ENCODE measurements around the gene PROSER3.

Gene PROSER3

GRCh38 chr19:35727956-35728706, 29.8 kb upstream of the PROSER3 start:
- WGBS (ENCODE audit: insufficient coverage), result 98% methylated on average over 19 of the region's 19 CpGs
- H3K9me3 ChIP-seq (ENCODE audit: control extremely low read depth in 1 of 5, control insufficient read depth in 4 of 5, insufficient read depth in 2 of 5, low read depth in 1 of 5, low read length in 4 of 5), result no peaks in the 10 kb centered on the region
- H3K4me3 ChIP-seq (ENCODE audit: control insufficient read depth in 1 of 7, extremely low read depth in 1 of 7, insufficient read depth in 4 of 7, low read depth in 2 of 7, low read length in 6 of 7), result no peak overlapping the region
- H3K36me3 ChIP-seq (ENCODE audit: control insufficient read depth in 4 of 4, insufficient read depth in 4 of 4, low read length in 3 of 4), result peaks cover 12 to 96% (median 83%) of the 10 kb centered on the region in 4 experiments
- POLR2A ChIA-PET, result interaction anchor here (0.8 kb wide), 1 partner anchor 86 kb away, joined by 3 read pairs; the partner anchor contains the start of gene ETV2
- no peaks in the 10 kb centered on the region for H3K4me1 ChIP-seq (ENCODE audit: control extremely low read depth in 1 of 4, control insufficient read depth in 4 of 4, insufficient read depth in 4 of 4, low read length in 3 of 4)
- no peaks in the 10 kb centered on the region for H3K27me3 ChIP-seq (replicated peaks in 2 of 5; ENCODE audit: control insufficient read depth in 4 of 5, insufficient read depth in 5 of 5, low read length in 4 of 5)
- no peak overlapping the region for H3K27ac ChIP-seq (ENCODE audit: insufficient read depth in 1 of 2, low read depth in 1 of 2, low read length in 2 of 2, poor library complexity in 1 of 2, severe bottlenecking in 2 of 2)
- no peak for DNase-seq
- CTCF ChIA-PET, result interaction anchor here (1.0 to 1.6 kb wide), 2 partner anchors 9 to 10 kb away, joined by 4 to 5 read pairs; no protein-coding TSS in a partner anchor

DNA sequence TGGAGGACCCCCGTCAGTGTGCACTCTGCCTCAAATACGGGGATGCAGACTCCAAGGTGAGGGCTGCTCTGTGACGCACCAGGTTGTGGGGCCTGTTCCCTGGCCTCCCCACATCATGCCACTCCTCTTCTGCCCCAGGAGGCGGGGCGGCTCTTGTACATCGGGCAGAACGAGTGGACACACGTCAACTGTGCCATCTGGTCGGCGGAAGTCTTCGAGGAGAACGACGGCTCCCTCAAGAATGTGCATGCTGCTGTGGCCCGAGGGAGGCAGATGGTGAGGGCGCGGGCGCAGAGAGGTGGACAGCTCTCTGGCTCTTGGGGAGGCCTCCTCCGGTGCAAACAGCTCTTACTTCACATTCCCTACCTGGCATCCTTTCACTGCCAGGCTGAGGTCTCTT, 29.0 kb upstream of the PROSER3 start:
- no peaks in the 10 kb centered on the region for H3K4me1 ChIP-seq (ENCODE audit: control extremely low read depth in 1 of 4, control insufficient read depth in 4 of 4, insufficient read depth in 4 of 4, low read length in 3 of 4)
- no peaks in the 10 kb centered on the region for H3K27me3 ChIP-seq (replicated peaks in 2 of 5; ENCODE audit: control insufficient read depth in 4 of 5, insufficient read depth in 5 of 5, low read length in 4 of 5)
- H3K4me3 ChIP-seq (ENCODE audit: control insufficient read depth in 1 of 7, extremely low read depth in 1 of 7, insufficient read depth in 4 of 7, low read depth in 2 of 7, low read length in 6 of 7), result no peak overlapping the region
- H3K36me3 ChIP-seq (ENCODE audit: control insufficient read depth in 4 of 4, insufficient read depth in 4 of 4, low read length in 3 of 4), result peaks cover 12 to 95% (median 82%) of the 10 kb centered on the region in 4 experiments
- WGBS (ENCODE audit: insufficient coverage), result 96% methylated on average over 18 of the region's 18 CpGs
- POLR2A ChIA-PET, result no interaction called here
- H3K27ac ChIP-seq (ENCODE audit: insufficient read depth in 1 of 2, low read depth in 1 of 2, low read length in 2 of 2, poor library complexity in 1 of 2, severe bottlenecking in 2 of 2), result no peak overlapping the region
- CTCF ChIA-PET, result interaction anchor here (1.0 to 1.6 kb wide), 2 partner anchors 8 to 11 kb away, joined by 4 to 5 read pairs; no protein-coding TSS in a partner anchor
- H3K9me3 ChIP-seq (ENCODE audit: control extremely low read depth in 1 of 5, control insufficient read depth in 4 of 5, insufficient read depth in 2 of 5, low read depth in 1 of 5, low read length in 4 of 5), result no peaks in the 10 kb centered on the region
- DNase-seq, result no peak

DNA sequence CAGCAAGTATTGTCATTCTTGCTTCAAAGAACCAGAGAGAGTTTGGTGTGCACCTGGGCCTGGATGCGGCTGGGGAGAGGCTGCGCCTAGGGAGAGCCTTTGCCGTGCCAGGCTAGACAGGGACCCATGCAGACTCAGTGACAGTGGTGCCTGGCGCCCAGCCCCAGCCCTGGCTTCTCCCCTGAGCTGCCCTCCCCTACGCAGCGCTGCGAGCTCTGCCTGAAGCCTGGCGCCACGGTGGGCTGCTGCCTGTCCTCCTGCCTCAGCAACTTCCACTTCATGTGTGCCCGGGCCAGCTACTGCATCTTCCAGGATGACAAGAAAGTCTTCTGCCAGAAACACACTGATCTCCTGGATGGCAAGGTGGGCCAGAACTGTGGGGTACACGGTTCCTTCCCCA, 28.2 kb upstream of the PROSER3 start:
- Histone ChIP-seq H3K4me1 (ENCODE audit: control extremely low read depth in 1 of 4, control insufficient read depth in 4 of 4, insufficient read depth in 4 of 4, low read length in 3 of 4) (no peaks in the 10 kb centered on the region), H3K27ac (ENCODE audit: insufficient read depth in 1 of 2, low read depth in 1 of 2, low read length in 2 of 2, poor library complexity in 1 of 2, severe bottlenecking in 2 of 2) (no peak overlapping the region), H3K9me3 (ENCODE audit: control extremely low read depth in 1 of 5, control insufficient read depth in 4 of 5, insufficient read depth in 2 of 5, low read depth in 1 of 5, low read length in 4 of 5) (no peaks in the 10 kb centered on the region), H3K4me3 (ENCODE audit: control insufficient read depth in 1 of 7, extremely low read depth in 1 of 7, insufficient read depth in 4 of 7, low read depth in 2 of 7, low read length in 6 of 7) (no peak overlapping the region), H3K27me3 (replicated peaks in 2 of 5; ENCODE audit: control insufficient read depth in 4 of 5, insufficient read depth in 5 of 5, low read length in 4 of 5) (no peaks in the 10 kb centered on the region), H3K36me3 (ENCODE audit: control insufficient read depth in 4 of 4, insufficient read depth in 4 of 4, low read length in 3 of 4) (peaks cover 15 to 95% (median 82%) of the 10 kb centered on the region in 4 experiments)
- no peak for DNase-seq
- ChIA-PET POLR2A (no interaction called here), CTCF (interaction anchor here (0.5 kb wide), 1 partner anchor 59 kb away, joined by 3 read pairs; no protein-coding TSS in a partner anchor)
- 98% methylated on average over 10 of the region's 11 CpGs for WGBS (ENCODE audit: insufficient coverage)

DNA sequence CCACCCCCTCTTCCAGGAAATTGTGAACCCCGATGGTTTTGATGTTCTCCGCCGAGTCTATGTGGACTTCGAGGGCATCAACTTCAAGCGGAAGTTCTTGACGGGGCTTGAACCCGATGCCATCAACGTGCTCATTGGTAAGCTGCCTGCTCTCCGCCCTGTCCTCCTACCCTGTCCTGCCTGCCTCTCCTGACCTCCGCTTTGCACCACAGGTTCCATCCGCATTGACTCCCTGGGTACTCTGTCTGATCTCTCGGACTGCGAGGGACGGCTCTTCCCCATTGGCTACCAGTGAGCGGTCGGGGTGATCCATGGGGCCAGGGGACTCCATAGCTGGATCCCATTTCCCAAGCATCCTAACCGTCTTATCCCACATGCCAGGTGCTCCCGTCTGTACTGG, 27.6 kb upstream of the PROSER3 start:
- H3K27ac ChIP-seq (ENCODE audit: insufficient read depth in 1 of 2, low read depth in 1 of 2, low read length in 2 of 2, poor library complexity in 1 of 2, severe bottlenecking in 2 of 2), result no peak overlapping the region
- H3K4me1 ChIP-seq (ENCODE audit: control extremely low read depth in 1 of 4, control insufficient read depth in 4 of 4, insufficient read depth in 4 of 4, low read length in 3 of 4), result no peaks in the 10 kb centered on the region
- POLR2A ChIA-PET, result no interaction called here
- CTCF ChIA-PET, result interaction anchor here (0.5 kb wide), 1 partner anchor 59 kb away, joined by 3 read pairs; no protein-coding TSS in a partner anchor
- H3K27me3 ChIP-seq (replicated peaks in 2 of 5; ENCODE audit: control insufficient read depth in 4 of 5, insufficient read depth in 5 of 5, low read length in 4 of 5), result no peaks in the 10 kb centered on the region
- no peak overlapping the region for H3K4me3 ChIP-seq (ENCODE audit: control insufficient read depth in 1 of 7, extremely low read depth in 1 of 7, insufficient read depth in 4 of 7, low read depth in 2 of 7, low read length in 6 of 7)
- H3K9me3 ChIP-seq (ENCODE audit: control extremely low read depth in 1 of 5, control insufficient read depth in 4 of 5, insufficient read depth in 2 of 5, low read depth in 1 of 5, low read length in 4 of 5), result no peaks in the 10 kb centered on the region
- 96% methylated on average over 18 of the region's 18 CpGs for WGBS (ENCODE audit: insufficient coverage)
- peaks cover 15 to 94% (median 81%) of the 10 kb centered on the region in 4 experiments for H3K36me3 ChIP-seq (ENCODE audit: control insufficient read depth in 4 of 4, insufficient read depth in 4 of 4, low read length in 3 of 4)
- no peak for DNase-seq

GRCh38 chr19:35731353-35731752, 26.6 kb upstream of the PROSER3 start:
- H3K4me3 ChIP-seq (ENCODE audit: control insufficient read depth in 1 of 7, extremely low read depth in 1 of 7, insufficient read depth in 4 of 7, low read depth in 2 of 7, low read length in 6 of 7), result no peak overlapping the region
- H3K4me1 ChIP-seq (ENCODE audit: control extremely low read depth in 1 of 4, control insufficient read depth in 4 of 4, insufficient read depth in 4 of 4, low read length in 3 of 4), result no peaks in the 10 kb centered on the region
- H3K27me3 ChIP-seq (replicated peaks in 2 of 5; ENCODE audit: control insufficient read depth in 4 of 5, insufficient read depth in 5 of 5, low read length in 4 of 5), result no peaks in the 10 kb centered on the region
- ChIA-PET CTCF (interaction anchor here (1.1 kb wide), 1 partner anchor 15 kb away, joined by 3 read pairs; no protein-coding TSS in a partner anchor), POLR2A (interaction anchor here (0.7 kb wide), 1 partner anchor 8 kb away, joined by 3 read pairs; no protein-coding TSS in a partner anchor)
- no peaks in the 10 kb centered on the region for H3K9me3 ChIP-seq (ENCODE audit: control extremely low read depth in 1 of 5, control insufficient read depth in 4 of 5, insufficient read depth in 2 of 5, low read depth in 1 of 5, low read length in 4 of 5)
- DNase-seq, result no peak
- no peak overlapping the region for H3K27ac ChIP-seq (ENCODE audit: insufficient read depth in 1 of 2, low read depth in 1 of 2, low read length in 2 of 2, poor library complexity in 1 of 2, severe bottlenecking in 2 of 2)
- H3K36me3 ChIP-seq (ENCODE audit: control insufficient read depth in 4 of 4, insufficient read depth in 4 of 4, low read length in 3 of 4), result peaks cover 15 to 90% (median 80%) of the 10 kb centered on the region in 4 experiments
- WGBS (ENCODE audit: insufficient coverage), result 93% methylated on average over 5 of the region's 9 CpGs

- Histone ChIP-seq H3K27me3 (replicated peaks in 2 of 5; ENCODE audit: control insufficient read depth in 4 of 5, insufficient read depth in 5 of 5, low read length in 4 of 5) (no peaks in the 10 kb centered on the region), H3K4me1 (ENCODE audit: control extremely low read depth in 1 of 4, control insufficient read depth in 4 of 4, insufficient read depth in 4 of 4, low read length in 3 of 4) (no peaks in the 10 kb centered on the region), H3K9me3 (ENCODE audit: control extremely low read depth in 1 of 5, control insufficient read depth in 4 of 5, insufficient read depth in 2 of 5, low read depth in 1 of 5, low read length in 4 of 5) (no peaks in the 10 kb centered on the region), H3K27ac (ENCODE audit: insufficient read depth in 1 of 2, low read depth in 1 of 2, low read length in 2 of 2, poor library complexity in 1 of 2, severe bottlenecking in 2 of 2) (no peak overlapping the region), H3K36me3 (ENCODE audit: control insufficient read depth in 4 of 4, insufficient read depth in 4 of 4, low read length in 3 of 4) (peaks cover 15 to 92% (median 83%) of the 10 kb centered on the region in 4 experiments), H3K4me3 (ENCODE audit: control insufficient read depth in 1 of 7, extremely low read depth in 1 of 7, insufficient read depth in 4 of 7, low read depth in 2 of 7, low read length in 6 of 7) (no peak overlapping the region)
- no peak for DNase-seq
- ChIA-PET POLR2A (interaction anchor here (0.5 kb wide), 1 partner anchor 85 kb away, joined by 4 read pairs; no protein-coding TSS in a partner anchor), CTCF (interaction anchor here (1.1 kb wide), 1 partner anchor 16 kb away, joined by 3 read pairs; no protein-coding TSS in a partner anchor)
- 99% methylated on average over 16 of the region's 21 CpGs for WGBS (ENCODE audit: insufficient coverage)
These were observed 26.1 kb upstream of the PROSER3 start for GRCh38 chr19:35731779-35732405.
